Anterior cingulate cortex (tissue), 58 donors: ENCODE results near the gene FBXO44.

Experiments
- DNase-seq, 58 donors: peaks; one replicate each; lab custom pipeline; 2025; lab: John Stamatoyannopoulos, UW

Gene FBXO44

GRCh38 chr1:11704691-11705475 lies 50.2 kb downstream of the FBXO44 start:
- DNase-seq = no peak

GRCh38 chr1:11705596-11705995 lies 50.9 kb downstream of the FBXO44 start:
- no peak for DNase-seq

DNA sequence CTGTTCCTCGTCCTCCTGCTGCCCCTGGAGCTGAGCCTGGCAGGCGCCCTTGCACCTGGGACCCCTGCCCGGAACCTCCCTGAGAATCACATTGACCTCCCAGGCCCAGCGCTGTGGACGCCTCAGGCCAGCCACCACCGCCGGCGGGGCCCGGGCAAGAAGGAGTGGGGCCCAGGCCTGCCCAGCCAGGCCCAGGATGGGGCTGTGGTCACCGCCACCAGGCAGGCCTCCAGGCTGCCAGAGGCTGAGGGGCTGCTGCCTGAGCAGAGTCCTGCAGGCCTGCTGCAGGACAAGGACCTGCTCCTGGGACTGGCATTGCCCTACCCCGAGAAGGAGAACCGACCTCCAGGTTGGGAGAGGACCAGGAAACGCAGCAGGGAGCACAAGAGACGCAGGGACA lies 51.6 kb downstream of the FBXO44 start:
- no peak for DNase-seq

DNA sequence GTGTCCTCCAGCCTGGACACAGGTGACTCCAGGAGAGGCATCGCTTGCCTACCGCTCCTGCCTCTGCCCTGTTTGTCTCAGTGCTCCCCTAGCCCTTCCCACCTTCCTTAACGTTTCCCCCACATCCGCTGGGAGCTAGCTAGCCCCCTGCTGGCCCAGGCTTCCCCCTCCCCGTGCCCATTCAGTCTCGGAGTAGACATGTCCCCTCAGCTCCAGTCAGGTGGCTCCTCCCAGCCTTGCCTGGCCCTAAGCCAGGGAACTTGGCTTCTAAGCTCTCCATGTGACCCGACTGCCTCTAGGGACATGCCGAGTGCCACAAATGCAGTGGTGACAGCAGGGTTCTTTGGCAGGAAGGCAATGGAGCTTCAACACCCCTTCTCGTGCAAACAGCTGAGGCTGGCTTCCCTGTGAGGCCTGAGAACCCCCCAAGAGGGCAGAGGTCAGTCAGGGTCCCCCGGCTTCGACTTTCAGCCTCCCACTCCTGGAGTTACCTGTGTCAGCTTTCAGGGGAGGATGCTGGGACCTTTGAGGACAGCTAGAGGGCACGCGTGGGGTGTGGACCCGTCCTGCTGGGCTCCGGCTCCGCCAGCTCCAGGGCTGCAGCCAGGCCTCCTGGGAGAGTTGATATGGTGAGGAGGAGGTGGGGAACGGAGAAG lies 53.1 kb downstream of the FBXO44 start:
- DNase-seq = peak in 19 of 58 donors; percentile 3 to 47 (median 20)

GRCh38 chr1:11708554-11709350 lies 54.1 kb downstream of the FBXO44 start:
- no peak for DNase-seq

DNA sequence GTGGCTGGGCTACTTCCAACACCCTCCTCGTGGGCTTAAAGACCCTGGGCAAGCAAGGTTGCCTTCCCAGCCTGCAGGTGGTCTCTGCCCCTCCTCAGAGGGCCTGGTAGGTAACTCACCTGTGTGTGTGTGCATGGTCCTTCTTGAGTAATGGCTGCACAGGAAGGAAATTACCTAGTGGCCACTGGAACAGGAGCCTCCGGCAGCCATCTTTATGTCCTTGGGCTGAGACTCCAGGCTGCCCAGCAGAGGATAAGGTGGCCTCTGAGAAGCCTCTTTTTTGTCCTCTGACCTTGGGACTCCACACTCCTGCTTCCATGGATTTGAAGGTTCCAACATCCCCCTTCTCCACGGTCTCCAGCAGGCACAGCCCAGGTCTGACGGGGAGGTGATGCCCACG lies 56.8 kb downstream of the FBXO44 start:
- no peak for DNase-seq

- no peak for DNase-seq
Measured at GRCh38 chr1:11712285-11712684, 57.6 kb downstream of the FBXO44 start.
